Measurements from ENCODE around the gene EXOC4.
"Not testable (repeated sequence)": the region's sequence is repeated elsewhere in the genome, so short reads cannot be mapped to it uniquely, and the experiment has no call there.

EXOC4 gene

GRCh38 chr7:133777701-133778100 is 524.8 kb downstream of the EXOC4 start:
- no peak overlapping the region for H3K27ac ChIP-seq (ENCODE audit: extremely low read depth, low read depth, low read length)
- no peaks in the 10 kb centered on the region for H3K9me3 ChIP-seq (ENCODE audit: control insufficient read depth, insufficient read depth, low read depth, low read length)
- H3K36me3 ChIP-seq (ENCODE audit: control insufficient read depth in 2 of 2, insufficient read depth in 1 of 2, low read length in 2 of 2): no peaks in the 10 kb centered on the region
- ChIA-PET CTCF (no interaction called here), POLR2A (no interaction called here)
- H3K4me3 ChIP-seq (ENCODE audit: low read depth, low read length): no peak overlapping the region
- no peaks in the 10 kb centered on the region for H3K4me1 ChIP-seq (ENCODE audit: control insufficient read depth, insufficient read depth, low read length)
- TF ChIP-seq ZNF488 (tag by site-specific recombination; IDR thresholded peaks at IDR 0.05) (no peak), ZNF530 (tag by site-specific recombination; IDR thresholded peaks at IDR 0.05; ENCODE audit: low read depth) (no peak), ZNF830 (tag by site-specific recombination; IDR thresholded peaks at IDR 0.05; ENCODE audit: low read depth) (no peak), OVOL3 (tag by site-specific recombination; IDR thresholded peaks at IDR 0.05) (no peak)

- no peak overlapping the region for H3K4me3 ChIP-seq (ENCODE audit: low read depth, low read length)
- no peaks in the 10 kb centered on the region for H3K4me1 ChIP-seq (ENCODE audit: control insufficient read depth, insufficient read depth, low read length)
Measured at GRCh38 chr7:133778472-133778871, 525.6 kb downstream of the EXOC4 start.

GRCh38 chr7:133779538-133779937 is 526.7 kb downstream of the EXOC4 start:
- CTCF ChIA-PET: interaction anchor here (0.6 kb wide), 1 partner anchor 283 kb away, joined by 3 read pairs; no protein-coding TSS in a partner anchor
- POLR2A ChIA-PET; H3K36me3 ChIP-seq (ENCODE audit: control insufficient read depth in 2 of 2, insufficient read depth in 1 of 2, low read length in 2 of 2); H3K4me3 ChIP-seq (ENCODE audit: low read depth, low read length); H3K4me1 ChIP-seq (ENCODE audit: control insufficient read depth, insufficient read depth, low read length); H3K9me3 ChIP-seq (ENCODE audit: control insufficient read depth, insufficient read depth, low read depth, low read length); H3K27ac ChIP-seq (ENCODE audit: extremely low read depth, low read depth, low read length): not testable (repeated sequence)

More at GRCh38 chr7:133778472-133778871, 525.6 kb downstream of the EXOC4 start:
- TF ChIP-seq ZNF121 (tag by site-specific recombination; IDR thresholded peaks at IDR 0.05) (no peak), ZNF776 (tag by site-specific recombination; IDR thresholded peaks at IDR 0.05; ENCODE audit: borderline replicate concordance) (no peak), ZNF416 (tag by site-specific recombination; IDR thresholded peaks at IDR 0.05) (no peak)
- CTCF ChIA-PET: no interaction called here
- Histone ChIP-seq H3K9me3 (ENCODE audit: control insufficient read depth, insufficient read depth, low read depth, low read length) (no peaks in the 10 kb centered on the region), H3K36me3 (ENCODE audit: control insufficient read depth in 2 of 2, insufficient read depth in 1 of 2, low read length in 2 of 2) (no peaks in the 10 kb centered on the region), H3K27ac (ENCODE audit: extremely low read depth, low read depth, low read length) (no peak overlapping the region)
- POLR2A ChIA-PET: no interaction called here

- no peaks in the 10 kb centered on the region for H3K9me3 ChIP-seq (ENCODE audit: control insufficient read depth, insufficient read depth, low read depth, low read length)
- H3K4me1 ChIP-seq (ENCODE audit: control insufficient read depth, insufficient read depth, low read length): no peaks in the 10 kb centered on the region
- H3K27ac ChIP-seq (ENCODE audit: extremely low read depth, low read depth, low read length): no peak overlapping the region
- ChIA-PET POLR2A (no interaction called here), CTCF (no interaction called here)
- no peak overlapping the region for H3K4me3 ChIP-seq (ENCODE audit: low read depth, low read length)
- TF ChIP-seq ATF2 (tag by site-specific recombination; IDR thresholded peaks at IDR 0.05; ENCODE audit: low read depth) (no peak), ZNF391 (tag by site-specific recombination; IDR thresholded peaks at IDR 0.05; ENCODE audit: borderline replicate concordance, low read depth) (no peak), ZSCAN16 (tag by site-specific recombination; IDR thresholded peaks at IDR 0.05) (no peak), EGR2 (tag by site-specific recombination; IDR thresholded peaks at IDR 0.05; ENCODE audit: low read depth) (no peak), ZNF677 (tag by site-specific recombination; IDR thresholded peaks at IDR 0.05) (no peak), HOXD13 (CRISPR knock-in tag; IDR thresholded peaks at IDR 0.05; ENCODE audit: borderline replicate concordance) (no peak), ZNF501 (tag by site-specific recombination; IDR thresholded peaks at IDR 0.05) (no peak), ZBTB6 (tag by site-specific recombination; IDR thresholded peaks at IDR 0.05) (no peak), ZNF544 (tag by site-specific recombination; IDR thresholded peaks at IDR 0.05) (no peak), ZNF692 (tag by site-specific recombination; IDR thresholded peaks at IDR 0.05) (no peak), ZNF76 (tag by site-specific recombination; IDR thresholded peaks at IDR 0.05; ENCODE audit: borderline replicate concordance, low read depth) (no peak), ZNF433 (tag by site-specific recombination; IDR thresholded peaks at IDR 0.05; ENCODE audit: low read depth) (no peak), ZNF596 (tag by site-specific recombination; IDR thresholded peaks at IDR 0.05) (no peak), ZIC2 (tag by site-specific recombination; IDR thresholded peaks at IDR 0.05) (no peak)
- H3K36me3 ChIP-seq (ENCODE audit: control insufficient read depth in 2 of 2, insufficient read depth in 1 of 2, low read length in 2 of 2): no peaks in the 10 kb centered on the region
Measured at GRCh38 chr7:133780912-133781311, 528.0 kb downstream of the EXOC4 start.
